Endometrial microvascular endothelial cells (primary cell): ENCODE data around the gene LMO2. TPM values are rescaled to one million over a fixed set of nuclear protein-coding genes. Genes with fewer than 3 reads are reported as not detected.
"Not testable (repeated sequence)": the region's sequence is repeated elsewhere in the genome, so short reads cannot be mapped to it uniquely, and the experiment has no call there.

Experiments
- in situ Hi-C: cut with HindIII; loops from 2 replicates; pipeline ENCODE4 v1.10.0; 2017; ENCODE audit warnings: low sequenced_read_pairs, low pct_unique_long_range_greater_than_20kb; ENCODE audit errors: inconsistent ontology term
- total RNA-seq: library from RNA; depleted of rRNA; stranded (reverse); fragments of >200 nt; gene quantifications from one replicate; pipeline ENCODE4 v1.2.3, GENCODE V29; 2015; ENCODE audit errors: inconsistent ontology term

The LMO2 gene
- 7.7 TPM for total RNA-seq

DNA sequence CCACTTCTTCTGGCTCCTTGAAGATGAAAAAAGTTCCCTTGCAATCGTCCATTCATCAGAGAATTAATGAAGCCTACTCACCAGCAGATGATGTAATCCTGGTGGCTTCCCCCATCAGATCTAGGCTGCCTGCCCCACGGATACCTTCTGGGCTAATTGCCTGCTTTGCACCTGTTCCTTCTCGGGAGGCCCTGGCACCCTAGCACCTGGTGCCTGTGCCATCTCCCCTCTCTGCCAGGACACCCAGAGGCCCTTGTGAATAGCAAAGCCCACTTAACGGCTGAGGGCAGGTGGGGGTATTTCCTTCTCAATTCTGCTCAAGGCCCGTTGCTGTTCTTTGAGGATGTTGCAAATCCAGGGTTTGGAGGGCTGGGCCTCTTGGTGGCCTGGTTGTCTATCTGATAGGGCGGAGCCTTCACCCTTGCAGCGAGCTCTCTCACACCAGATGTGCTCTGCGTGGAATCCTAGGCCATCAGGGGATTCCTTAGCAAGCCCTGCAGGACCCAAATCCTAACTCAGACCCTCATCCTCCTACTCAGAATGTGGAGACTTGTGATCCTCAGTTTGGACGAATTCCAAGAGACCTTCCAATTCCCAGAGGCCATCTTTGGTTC is at the start of gene LMO2:
LMO2 (minus strand) TSS at position 363 of the 614 bp plus-strand sequence. CDS start 22,360 bp downstream, outside the sequence.
- in situ Hi-C loops, result no loop called here

- in situ Hi-C loops, result no loop called here
Observed at GRCh38 chr11:33940538-33940815, 48.6 kb upstream of the LMO2 start.

- in situ Hi-C loops, result no loop called here
Observed at GRCh38 chr11:33936725-33937604, 45.1 kb upstream of the LMO2 start.

- in situ Hi-C loops, result no loop called here
Observed at GRCh38 chr11:33935461-33936456, 43.9 kb upstream of the LMO2 start.

DNA sequence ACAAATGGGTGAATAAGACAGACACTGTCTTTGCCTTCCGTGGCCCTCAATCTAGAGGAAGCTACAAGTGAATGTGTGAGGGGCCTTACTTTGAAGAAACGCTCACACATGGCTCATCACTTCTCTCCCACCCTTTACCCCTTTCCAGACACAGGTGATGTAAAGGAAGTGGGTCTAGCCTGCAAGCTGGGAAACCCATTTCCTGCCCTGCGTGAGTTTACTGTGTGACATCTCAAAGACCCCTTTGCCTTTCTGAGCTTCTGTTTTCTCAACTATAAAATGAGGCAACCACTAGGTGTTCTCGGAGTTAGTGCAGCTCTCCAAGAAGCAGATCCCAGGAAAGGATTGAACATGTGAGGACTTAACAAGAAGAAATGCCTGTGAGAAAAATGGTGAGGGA is 43.1 kb upstream of the LMO2 start:
- in situ Hi-C loops, result no loop called here

GRCh38 chr11:33934450-33934849 is 42.6 kb upstream of the LMO2 start:
- in situ Hi-C loops, result no loop called here

- in situ Hi-C loops, result no loop called here
Observed at GRCh38 chr11:33933602-33934001, 41.7 kb upstream of the LMO2 start.

- in situ Hi-C loops, result no loop called here
Observed at GRCh38 chr11:33932721-33933120, 40.8 kb upstream of the LMO2 start.

GRCh38 chr11:33931739-33932366 is 40.0 kb upstream of the LMO2 start:
- in situ Hi-C loops, result not testable (repeated sequence)

GRCh38 chr11:33931067-33931466 is 39.2 kb upstream of the LMO2 start:
- in situ Hi-C loops, result no loop called here

- in situ Hi-C loops, result no loop called here
Observed at GRCh38 chr11:33930317-33931021, 38.6 kb upstream of the LMO2 start.

DNA sequence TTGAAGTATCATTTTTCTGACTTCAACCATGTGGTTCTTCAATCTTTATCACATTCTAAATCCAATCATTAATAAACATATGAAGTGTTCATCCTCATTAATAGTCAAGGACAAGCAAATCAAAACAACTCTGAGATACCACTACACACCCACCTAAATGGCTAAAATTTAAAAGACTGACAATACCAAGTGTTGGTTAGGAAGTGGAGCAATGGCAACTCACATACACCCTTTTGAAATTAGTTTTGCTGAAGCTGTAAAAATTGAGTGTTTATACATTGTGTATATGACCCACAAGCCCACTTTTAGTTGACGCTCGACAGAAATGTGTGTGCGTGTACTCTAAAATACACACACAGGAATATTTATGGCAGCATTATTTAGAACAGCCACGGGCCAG is 36.7 kb upstream of the LMO2 start:
- in situ Hi-C loops, result no loop called here

- in situ Hi-C loops, result no loop called here
Observed at GRCh38 chr11:33926671-33927552, 35.0 kb upstream of the LMO2 start.

- in situ Hi-C loops, result no loop called here
Observed at GRCh38 chr11:33924341-33924740, 32.5 kb upstream of the LMO2 start.

GRCh38 chr11:33923626-33924025 is 31.8 kb upstream of the LMO2 start:
- in situ Hi-C loops, result no loop called here

DNA sequence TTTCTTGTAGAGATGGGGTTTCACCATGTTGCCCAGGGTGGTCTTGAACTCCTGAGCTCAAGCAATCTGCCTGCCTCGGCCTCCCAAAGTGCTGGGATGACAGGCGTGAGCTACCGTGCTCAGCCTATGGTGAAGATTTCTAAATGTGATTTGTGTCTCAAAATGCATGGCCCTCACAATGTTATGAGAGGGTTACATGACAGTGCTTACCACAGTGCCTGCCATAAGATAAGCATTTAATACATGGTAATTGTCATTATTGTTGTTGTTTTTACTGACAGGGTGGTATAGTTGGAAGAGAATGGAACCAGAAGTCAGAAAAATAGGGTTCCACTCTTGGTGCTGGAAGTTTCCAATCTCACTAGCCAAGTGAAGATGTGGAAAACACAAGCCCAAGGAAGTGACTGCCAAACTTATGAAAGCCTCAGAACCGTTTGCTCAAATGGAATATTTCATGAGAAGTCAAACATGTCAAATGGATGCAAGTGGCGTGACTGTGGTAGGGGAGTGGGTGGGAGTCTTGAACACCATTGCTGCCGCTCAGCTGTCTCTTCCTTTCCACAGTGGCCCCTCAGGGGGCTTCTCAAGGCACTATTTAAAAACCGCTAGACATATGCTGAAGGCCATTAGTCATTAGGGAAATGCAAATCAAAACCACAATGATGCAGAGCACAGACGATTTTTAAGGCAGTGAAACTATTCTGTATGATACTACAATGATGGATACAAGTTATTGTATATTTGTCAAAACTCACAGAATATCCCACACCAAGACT is 29.1 kb upstream of the LMO2 start:
- in situ Hi-C loops, result no loop called here

- in situ Hi-C loops, result no loop called here
Observed at GRCh38 chr11:33919645-33920044, 27.8 kb upstream of the LMO2 start.
